Karpas-422 (cell line): Measurements from ENCODE around the gene FAM237B. TPM values are rescaled to one million over a fixed set of nuclear protein-coding genes. Genes with fewer than 3 reads are reported as not detected.

Experiments
- DNase-seq: peaks from one replicate; pipeline ENCODE4 v3.0.0-alpha.2; 2015
- H2AFZ ChIP-seq: fragments of 200-600 bp; sonication (generic); 2 replicates; pipeline ENCODE4 v1.6.1; 2014; ENCODE audit warnings: antibody characterized with exemption, low read length, mixed read lengths
- H3K27ac ChIP-seq: fragments of 200-600 bp; sonication (generic); 2 replicates; pipeline ENCODE4 v1.5.1; 2014; ENCODE audit warnings: mild to moderate bottlenecking, low read length, moderate library complexity
- H3K27me3 ChIP-seq: fragments of 200-600 bp; sonication (generic); 2 replicates; pipeline ENCODE4 v1.6.1; 2014; ENCODE audit warnings: low read length, mixed read lengths
- H3K36me3 ChIP-seq: fragments of 200-600 bp; sonication (generic); 2 replicates; pipeline ENCODE4 v1.6.1; 2014; ENCODE audit warnings: low read length, mixed read lengths; ENCODE audit not compliant: insufficient read depth
- H3K4me1 ChIP-seq: fragments of 200-600 bp; sonication (generic); 2 replicates; pipeline ENCODE4 v1.6.1; 2014; ENCODE audit warnings: mild to moderate bottlenecking, low read length, mixed read lengths
- H3K4me2 ChIP-seq: fragments of 200-600 bp; sonication (generic); 2 replicates; pipeline ENCODE4 v1.6.1; 2014; ENCODE audit warnings: low read length, low read depth, mild to moderate bottlenecking; ENCODE audit not compliant: poor library complexity, severe bottlenecking
- H3K4me3 ChIP-seq: fragments of 200-600 bp; sonication (generic); 2 replicates; pipeline ENCODE4 v1.5.1; 2014; ENCODE audit warnings: mild to moderate bottlenecking, antibody characterized with exemption, low read length, mixed read lengths
- H3K79me2 ChIP-seq: fragments of 200-600 bp; sonication (generic); 2 replicates; pipeline ENCODE4 v1.6.1; 2014; ENCODE audit warnings: mild to moderate bottlenecking, low read length, mixed read lengths
- H3K9ac ChIP-seq: fragments of 200-600 bp; sonication (generic); 2 replicates; pipeline ENCODE4 v1.6.0; 2014; ENCODE audit warnings: low read length
- H3K9me2 ChIP-seq: fragments of 200-600 bp; sonication (generic), shearing (Covaris generic); replicated peaks from 2 replicates; pipeline ENCODE4 v1.6.0; 2014; ENCODE audit warnings: mild to moderate bottlenecking, low read length, moderate library complexity; ENCODE audit not compliant: insufficient read depth
- H3K9me3 ChIP-seq: fragments of 300-700, 200-600 bp; sonication (generic); 2 replicates; pipeline ENCODE4 v1.6.1; 2014; ENCODE audit warnings: low read length, mixed read lengths
- H4K20me1 ChIP-seq: fragments of 200-600 bp; sonication (generic); 2 replicates; pipeline ENCODE4 v1.6.1; 2014; ENCODE audit warnings: mild to moderate bottlenecking, antibody characterized with exemption, low read length, low read depth; ENCODE audit not compliant: insufficient read depth
- total RNA-seq: library from RNA; depleted of rRNA; stranded (reverse); fragments of >200 nt; shearing (Covaris generic); gene quantifications from 2 replicates; pipeline ENCODE4 v1.2.3, GENCODE V29; 2014; ENCODE audit warnings: low replicate concordance

The FAM237B gene
- total RNA-seq, 1 experiment from 2014 or later, result not detected

GRCh38 chr7:90313907-90314306, 7.2 kb downstream of the FAM237B start:
- Histone ChIP-seq H3K4me3 (no peak overlapping the region), H3K9me2 (no peaks in the 10 kb centered on the region), H3K4me1 (no peaks in the 10 kb centered on the region), H3K36me3 (no peaks in the 10 kb centered on the region), H3K79me2 (no peaks in the 10 kb centered on the region), H3K27me3 (no peaks in the 10 kb centered on the region), H3K4me2 (no peak overlapping the region), H4K20me1 (no peaks in the 10 kb centered on the region), H3K9me3 (no peaks in the 10 kb centered on the region), H3K9ac (no peak overlapping the region), H2AFZ (no peak overlapping the region), H3K27ac (no peak overlapping the region)
- DNase-seq, result no peak

GRCh38 chr7:90312745-90313144, 8.4 kb downstream of the FAM237B start:
- no peaks in the 10 kb centered on the region for H3K4me1 ChIP-seq
- no peaks in the 10 kb centered on the region for H3K27me3 ChIP-seq
- H3K9ac ChIP-seq, result no peak overlapping the region
- peak; percentile 52 for DNase-seq
- H3K4me2 ChIP-seq, result no peak overlapping the region
- H2AFZ ChIP-seq, result no peak overlapping the region
- no peaks in the 10 kb centered on the region for H4K20me1 ChIP-seq
- H3K4me3 ChIP-seq, result no peak overlapping the region
- no peak overlapping the region for H3K27ac ChIP-seq
- no peaks in the 10 kb centered on the region for H3K36me3 ChIP-seq
- H3K9me2 ChIP-seq, result no peaks in the 10 kb centered on the region
- H3K79me2 ChIP-seq, result no peaks in the 10 kb centered on the region
- H3K9me3 ChIP-seq, result no peaks in the 10 kb centered on the region

GRCh38 chr7:90311175-90311574, 9.9 kb downstream of the FAM237B start:
- no peaks in the 10 kb centered on the region for H3K79me2 ChIP-seq
- no peaks in the 10 kb centered on the region for H3K27me3 ChIP-seq

GRCh38 chr7:90309872-90310271, 11.2 kb downstream of the FAM237B start:
- Histone ChIP-seq H3K9me2 (no peaks in the 10 kb centered on the region), H3K9ac (no peak overlapping the region), H3K4me1 (no peaks in the 10 kb centered on the region), H3K36me3 (no peaks in the 10 kb centered on the region), H4K20me1 (no peaks in the 10 kb centered on the region), H3K27ac (no peak overlapping the region), H3K4me2 (no peak overlapping the region), H3K9me3 (no peaks in the 10 kb centered on the region), H3K4me3 (no peak overlapping the region), H2AFZ (no peak overlapping the region), H3K27me3 (no peaks in the 10 kb centered on the region), H3K79me2 (no peaks in the 10 kb centered on the region)
- no peak for DNase-seq

More at GRCh38 chr7:90311175-90311574, 9.9 kb downstream of the FAM237B start:
- Histone ChIP-seq H3K36me3 (no peaks in the 10 kb centered on the region), H3K4me2 (no peak overlapping the region), H3K9me3 (no peaks in the 10 kb centered on the region), H3K4me1 (no peaks in the 10 kb centered on the region), H4K20me1 (no peaks in the 10 kb centered on the region), H2AFZ (no peak overlapping the region), H3K27ac (no peak overlapping the region), H3K9me2 (no peaks in the 10 kb centered on the region), H3K4me3 (no peak overlapping the region), H3K9ac (no peak overlapping the region)
- DNase-seq, result no peak

GRCh38 chr7:90303241-90303640, 17.9 kb downstream of the FAM237B start:
- Histone ChIP-seq H3K36me3 (no peaks in the 10 kb centered on the region), H3K4me3 (no peak overlapping the region), H3K27ac (no peak overlapping the region), H2AFZ (no peak overlapping the region), H3K27me3 (no peaks in the 10 kb centered on the region), H3K4me1 (no peaks in the 10 kb centered on the region), H4K20me1 (no peaks in the 10 kb centered on the region), H3K4me2 (no peak overlapping the region), H3K79me2 (no peaks in the 10 kb centered on the region), H3K9ac (no peak overlapping the region), H3K9me2 (no peaks in the 10 kb centered on the region), H3K9me3 (no peaks in the 10 kb centered on the region)
- no peak for DNase-seq

GRCh38 chr7:90298145-90299038, 22.7 kb downstream of the FAM237B start:
- no peaks in the 10 kb centered on the region for H3K79me2 ChIP-seq
- no peaks in the 10 kb centered on the region for H4K20me1 ChIP-seq
- no peaks in the 10 kb centered on the region for H3K27me3 ChIP-seq

GRCh38 chr7:90290244-90291113, 30.6 kb downstream of the FAM237B start:
- Histone ChIP-seq H3K4me1 (no peaks in the 10 kb centered on the region), H3K27ac (no peak overlapping the region), H4K20me1 (no peaks in the 10 kb centered on the region), H3K9me2 (no peaks in the 10 kb centered on the region), H2AFZ (no peak overlapping the region), H3K9ac (no peak overlapping the region), H3K4me3 (no peak overlapping the region), H3K36me3 (no peaks in the 10 kb centered on the region), H3K79me2 (no peaks in the 10 kb centered on the region), H3K27me3 (no peaks in the 10 kb centered on the region), H3K9me3 (no peaks in the 10 kb centered on the region), H3K4me2 (no peak overlapping the region)
- DNase-seq, result no peak

More at GRCh38 chr7:90298145-90299038, 22.7 kb downstream of the FAM237B start:
- no peak overlapping the region for H3K27ac ChIP-seq
- no peak overlapping the region for H2AFZ ChIP-seq
- DNase-seq, result peak; percentile 59
- no peaks in the 10 kb centered on the region for H3K9me2 ChIP-seq
- H3K9ac ChIP-seq, result no peak overlapping the region
- H3K4me2 ChIP-seq, result no peak overlapping the region
- no peaks in the 10 kb centered on the region for H3K4me1 ChIP-seq
- no peaks in the 10 kb centered on the region for H3K36me3 ChIP-seq
- H3K9me3 ChIP-seq, result no peaks in the 10 kb centered on the region
- no peak overlapping the region for H3K4me3 ChIP-seq

- H3K4me1 ChIP-seq, result no peaks in the 10 kb centered on the region
- no peak overlapping the region for H2AFZ ChIP-seq
- no peaks in the 10 kb centered on the region for H4K20me1 ChIP-seq
- no peak overlapping the region for H3K4me3 ChIP-seq
- H3K9me2 ChIP-seq, result no peaks in the 10 kb centered on the region
- no peaks in the 10 kb centered on the region for H3K79me2 ChIP-seq
- no peak overlapping the region for H3K9ac ChIP-seq
- DNase-seq, result no peak
- no peak overlapping the region for H3K27ac ChIP-seq
- H3K36me3 ChIP-seq, result no peaks in the 10 kb centered on the region
- no peaks in the 10 kb centered on the region for H3K27me3 ChIP-seq
- no peak overlapping the region for H3K4me2 ChIP-seq
- no peaks in the 10 kb centered on the region for H3K9me3 ChIP-seq
Measured at GRCh38 chr7:90288154-90288553, 33.0 kb downstream of the FAM237B start.
